HG03108 (cell line): ENCODE measurements around the gene NOC2L.
"Not testable (repeated sequence)": the region's sequence is repeated elsewhere in the genome, so short reads cannot be mapped to it uniquely, and the experiment has no call there.

ENCODE experiments used
- ATAC-seq: cut with Tn5 transposase; IDR thresholded peaks from one replicate; pipeline ENCODE4 v1.9.1; 2021; ENCODE audit warnings: moderate library complexity; ENCODE audit not compliant: unreplicated experiment

The NOC2L gene

DNA sequence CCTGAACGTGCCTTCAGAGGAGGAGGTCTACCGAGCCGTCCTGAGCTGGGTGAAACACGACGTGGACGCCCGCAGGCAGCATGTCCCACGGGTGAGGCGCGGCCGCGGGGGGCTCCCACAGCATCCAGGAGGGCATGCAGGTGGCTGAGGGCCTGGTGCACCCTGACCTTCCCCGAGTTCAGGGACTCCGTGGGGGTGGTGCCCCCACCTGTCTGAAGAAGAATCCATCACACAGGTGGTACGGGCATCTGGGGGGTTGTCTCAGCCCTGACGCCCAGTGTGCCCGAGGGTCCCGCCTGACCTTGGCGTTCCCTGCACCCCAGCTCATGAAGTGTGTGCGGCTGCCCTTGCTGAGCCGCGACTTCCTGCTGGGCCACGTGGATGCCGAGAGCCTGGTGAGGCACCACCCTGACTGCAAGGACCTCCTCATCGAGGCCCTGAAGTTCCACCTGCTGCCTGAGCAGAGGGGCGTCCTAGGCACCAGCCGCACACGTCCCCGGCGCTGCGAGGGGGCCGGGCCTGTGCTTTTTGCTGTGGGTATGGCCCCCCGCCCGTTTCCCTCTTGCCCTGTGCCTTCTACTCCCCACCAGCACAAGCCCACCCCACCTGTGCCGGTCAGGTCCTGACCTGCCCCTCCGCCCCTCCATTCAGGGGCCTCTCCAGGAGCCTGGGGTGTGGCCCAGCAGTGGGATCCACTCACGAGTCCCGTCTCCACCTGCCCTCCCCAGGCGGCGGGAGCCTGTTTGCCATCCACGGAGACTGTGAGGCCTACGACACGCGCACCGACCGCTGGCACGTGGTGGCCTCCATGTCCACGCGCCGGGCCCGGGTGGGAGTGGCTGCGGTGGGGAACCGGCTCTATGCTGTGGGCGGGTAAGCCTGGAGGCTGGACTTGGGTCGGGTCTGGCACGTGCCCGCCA is 3.6 kb upstream of the NOC2L start:
- no peak for ATAC-seq

DNA sequence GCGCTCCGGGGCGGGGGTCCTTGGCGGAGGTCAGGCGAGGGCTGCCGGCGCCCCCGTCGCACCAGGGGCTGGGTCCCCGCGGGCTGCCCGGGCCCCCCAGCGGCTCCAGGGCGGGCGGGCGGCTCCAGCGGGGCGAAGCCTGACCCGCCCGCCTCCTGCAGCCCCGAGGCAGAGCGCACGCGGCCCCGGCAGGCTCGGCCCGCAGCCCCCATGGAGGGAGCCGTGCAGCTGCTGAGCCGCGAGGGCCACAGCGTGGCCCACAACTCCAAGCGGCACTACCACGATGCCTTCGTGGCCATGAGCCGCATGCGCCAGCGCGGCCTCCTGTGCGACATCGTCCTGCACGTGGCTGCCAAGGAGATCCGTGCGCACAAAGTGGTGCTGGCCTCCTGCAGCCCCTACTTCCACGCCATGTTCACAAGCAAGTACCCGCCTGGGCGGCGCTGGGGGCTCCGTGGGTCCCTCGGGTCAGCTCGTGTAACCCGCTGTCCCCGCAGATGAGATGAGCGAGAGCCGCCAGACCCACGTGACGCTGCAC is 2.1 kb upstream of the NOC2L start:
- no peak for ATAC-seq

- ATAC-seq, result no peak
Measured at GRCh38 chr1:960363-961131, 1.5 kb upstream of the NOC2L start, which contains the start of gene KLHL17. KLHL17 (plus strand) TSS chr1:960584; CDS start chr1:960694, 110 bp downstream.

DNA sequence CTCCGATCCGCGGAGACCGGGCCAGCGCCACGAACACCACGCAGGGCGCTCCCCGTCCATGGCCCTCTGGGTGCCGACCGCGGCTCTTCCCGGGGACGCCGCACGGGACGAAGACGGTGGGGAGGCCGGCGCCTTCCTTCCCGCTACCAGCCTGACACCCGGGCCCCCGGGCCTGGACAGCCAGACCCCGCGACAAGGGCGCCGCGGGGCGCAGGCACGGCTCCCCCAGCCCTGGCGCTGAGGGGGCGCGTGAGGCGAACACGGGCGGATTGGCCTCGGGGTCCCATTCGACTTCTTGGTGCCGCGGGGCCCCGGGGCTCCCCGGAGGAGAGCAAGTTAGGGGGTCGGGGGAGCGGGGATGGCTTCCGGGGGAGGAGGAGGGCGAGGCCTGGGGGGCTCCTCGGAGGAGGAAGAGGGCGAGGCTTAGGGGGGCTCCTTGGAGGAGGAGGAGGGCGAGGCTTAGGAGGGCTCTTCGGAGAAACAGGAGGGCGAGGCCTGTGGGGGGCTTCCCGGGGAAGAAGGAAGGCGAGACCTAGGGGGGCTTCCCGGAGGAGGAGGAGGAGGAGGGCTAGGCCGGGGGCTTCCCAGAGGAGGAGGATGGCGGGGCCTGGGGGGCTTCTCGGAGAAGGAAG is 791 bp upstream of the NOC2L start:
- ATAC-seq, result no peak

DNA sequence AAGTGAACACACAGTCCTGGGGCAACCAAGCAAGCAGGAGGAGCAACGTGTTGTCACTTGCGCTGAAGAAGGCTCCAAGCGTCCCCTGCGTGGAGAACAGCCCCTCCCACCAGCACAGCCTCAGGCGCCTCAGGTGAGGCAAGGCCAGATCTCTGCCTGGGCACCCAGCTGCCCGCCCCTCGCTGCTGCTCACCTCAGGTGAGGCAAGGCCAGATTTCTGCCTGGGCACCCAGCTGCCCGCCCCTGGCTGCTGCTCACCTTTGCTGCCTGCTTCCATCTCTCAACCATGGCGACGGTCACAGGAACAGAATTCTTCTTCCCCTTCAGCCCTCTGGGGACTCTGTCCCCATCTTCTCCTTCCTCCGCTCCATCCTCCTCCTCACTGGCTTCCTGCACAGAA is 2.4 kb downstream of the NOC2L start:
- ATAC-seq, result no peak

- no peak for ATAC-seq
Measured at GRCh38 chr1:955474-955873, 3.6 kb downstream of the NOC2L start.

DNA sequence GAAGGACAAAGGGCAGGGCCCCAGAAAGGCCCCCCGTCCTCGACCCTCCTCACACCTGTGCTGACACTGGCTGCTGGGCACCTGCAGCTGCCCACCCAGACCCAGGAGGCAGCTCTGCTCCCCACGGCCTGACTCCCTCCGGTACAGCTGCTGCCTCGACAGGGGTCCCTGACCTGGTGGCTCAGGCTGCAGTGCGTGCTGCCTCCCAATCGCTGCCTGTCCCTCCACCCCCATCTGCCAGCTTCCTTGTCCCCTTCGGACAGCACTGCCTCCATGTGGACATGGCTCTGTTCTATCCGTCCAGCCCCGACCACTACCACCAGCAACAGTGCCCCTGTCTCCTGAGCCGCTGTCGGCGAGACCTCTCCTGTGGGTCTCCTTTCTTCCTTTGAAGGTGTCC is 4.1 kb downstream of the NOC2L start:
- ATAC-seq, result no peak

DNA sequence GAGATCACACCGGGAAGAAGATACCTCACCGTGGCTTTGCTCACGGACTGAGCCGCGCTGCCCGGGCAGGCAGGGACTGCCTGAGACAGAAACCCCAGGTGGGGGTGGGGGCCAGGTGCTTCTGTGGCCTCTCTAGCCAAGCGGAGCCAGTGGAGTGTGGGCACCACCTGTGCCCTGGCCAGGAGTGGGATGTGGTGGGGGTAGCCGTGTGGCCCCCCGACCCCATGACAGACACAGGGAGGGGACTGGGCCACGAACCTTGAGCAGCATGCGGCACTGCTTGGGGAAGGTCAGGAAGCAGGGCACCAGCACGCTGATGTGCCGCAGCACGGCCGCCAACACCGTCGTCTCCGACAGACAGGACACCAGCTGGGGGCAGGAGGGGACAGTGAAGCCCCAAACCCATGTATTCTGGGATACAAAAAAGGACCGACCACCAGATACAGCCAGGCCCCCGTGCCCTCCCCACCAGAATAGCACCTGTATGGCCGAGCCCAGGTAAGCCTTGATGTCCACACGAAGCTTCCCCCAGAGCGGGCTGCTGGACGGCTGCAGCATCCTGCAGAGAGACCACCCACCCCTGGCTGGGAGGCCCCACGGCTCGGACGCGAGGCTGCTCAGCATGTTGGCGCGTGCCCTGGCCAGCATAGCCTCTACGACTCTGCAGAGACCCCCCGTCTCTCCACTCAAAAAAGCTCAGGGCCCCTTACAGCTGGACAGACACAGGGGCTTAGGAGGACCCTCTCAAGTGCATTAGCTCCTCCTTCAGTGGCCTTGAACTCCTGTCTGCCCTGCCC is 5.3 kb downstream of the NOC2L start:
- ATAC-seq, result no peak

DNA sequence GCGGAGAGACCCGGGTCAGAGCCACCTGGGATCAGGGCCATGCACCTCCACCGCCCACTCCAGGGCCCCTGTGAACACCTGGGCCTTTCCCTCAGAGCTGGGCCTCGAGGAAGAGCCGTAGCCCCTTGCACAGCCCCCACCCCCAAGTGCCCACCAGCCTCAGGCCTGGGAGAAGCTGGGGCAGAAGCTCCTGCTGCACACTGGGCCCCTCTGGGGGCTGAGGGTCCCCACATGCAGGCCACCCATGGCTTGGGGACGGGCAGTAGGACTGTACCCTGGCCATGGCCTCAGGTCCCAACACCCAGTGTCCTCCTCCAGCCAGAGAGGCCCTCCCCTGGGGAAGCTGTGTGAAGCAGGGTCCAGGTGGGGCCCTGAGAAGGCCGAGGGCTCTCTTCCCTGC is 6.5 kb downstream of the NOC2L start:
- no peak for ATAC-seq

DNA sequence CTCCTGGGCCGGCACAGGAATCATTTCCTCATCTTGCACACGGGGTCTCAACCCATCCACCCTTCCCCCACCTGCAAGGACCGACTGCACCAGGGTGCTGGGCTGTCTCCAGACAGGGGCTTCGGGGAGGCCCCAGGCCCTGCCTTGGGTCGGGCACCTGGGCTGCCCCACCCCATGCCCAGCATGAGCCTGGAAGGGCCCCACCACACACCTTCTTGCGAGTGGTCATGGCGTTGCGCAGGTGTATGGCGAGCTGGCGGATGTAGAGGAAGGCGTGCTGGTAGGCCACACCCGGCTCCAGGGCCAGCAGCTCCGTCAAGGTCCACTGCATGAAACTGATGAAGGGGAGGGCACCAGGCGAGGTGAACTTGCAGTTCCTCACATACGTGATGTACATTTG is 6.9 kb downstream of the NOC2L start:
- no peak for ATAC-seq

- ATAC-seq, result no peak
Measured at GRCh38 chr1:951364-951763, 7.7 kb downstream of the NOC2L start.

- no peak for ATAC-seq
Measured at GRCh38 chr1:950881-951280, 8.2 kb downstream of the NOC2L start.

DNA sequence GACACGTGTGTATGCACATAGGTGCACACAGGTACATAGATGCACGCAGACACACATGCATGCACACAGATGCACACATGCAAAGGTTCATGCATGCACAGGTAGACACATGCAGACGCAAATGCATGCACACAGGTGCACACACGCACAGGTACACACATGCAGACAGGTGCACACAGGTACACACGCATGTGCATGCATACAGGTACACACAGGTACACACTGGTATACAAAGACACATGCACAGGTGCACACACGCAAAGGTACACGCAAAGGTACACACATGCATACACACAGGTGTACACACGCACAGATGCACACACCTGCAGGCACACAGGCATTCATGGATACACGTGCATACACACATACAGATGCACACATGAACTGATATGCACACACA is 8.8 kb downstream of the NOC2L start:
- no peak for ATAC-seq

- no peak for ATAC-seq
Measured at GRCh38 chr1:947958-948357, 11.1 kb downstream of the NOC2L start.

DNA sequence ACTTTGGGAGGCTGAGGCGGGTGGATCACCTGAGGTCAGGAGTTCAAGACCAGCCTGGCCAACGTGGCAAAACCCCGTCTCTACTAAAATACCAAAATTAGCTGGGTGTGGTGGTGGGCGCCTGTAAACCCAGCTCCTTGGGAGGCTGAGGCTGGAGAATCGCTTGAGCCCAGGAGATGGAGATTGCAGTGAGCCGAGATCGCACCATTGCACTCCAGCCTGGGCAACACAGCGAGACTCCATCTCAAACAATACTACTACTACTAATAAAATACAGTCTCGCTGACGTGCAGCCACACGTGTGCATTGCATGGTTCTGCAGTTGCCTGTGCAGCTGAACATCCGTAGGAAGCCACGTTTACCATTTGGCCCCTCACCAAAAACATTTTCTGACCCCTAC is 12.2 kb downstream of the NOC2L start:
- not testable (repeated sequence) for ATAC-seq

DNA sequence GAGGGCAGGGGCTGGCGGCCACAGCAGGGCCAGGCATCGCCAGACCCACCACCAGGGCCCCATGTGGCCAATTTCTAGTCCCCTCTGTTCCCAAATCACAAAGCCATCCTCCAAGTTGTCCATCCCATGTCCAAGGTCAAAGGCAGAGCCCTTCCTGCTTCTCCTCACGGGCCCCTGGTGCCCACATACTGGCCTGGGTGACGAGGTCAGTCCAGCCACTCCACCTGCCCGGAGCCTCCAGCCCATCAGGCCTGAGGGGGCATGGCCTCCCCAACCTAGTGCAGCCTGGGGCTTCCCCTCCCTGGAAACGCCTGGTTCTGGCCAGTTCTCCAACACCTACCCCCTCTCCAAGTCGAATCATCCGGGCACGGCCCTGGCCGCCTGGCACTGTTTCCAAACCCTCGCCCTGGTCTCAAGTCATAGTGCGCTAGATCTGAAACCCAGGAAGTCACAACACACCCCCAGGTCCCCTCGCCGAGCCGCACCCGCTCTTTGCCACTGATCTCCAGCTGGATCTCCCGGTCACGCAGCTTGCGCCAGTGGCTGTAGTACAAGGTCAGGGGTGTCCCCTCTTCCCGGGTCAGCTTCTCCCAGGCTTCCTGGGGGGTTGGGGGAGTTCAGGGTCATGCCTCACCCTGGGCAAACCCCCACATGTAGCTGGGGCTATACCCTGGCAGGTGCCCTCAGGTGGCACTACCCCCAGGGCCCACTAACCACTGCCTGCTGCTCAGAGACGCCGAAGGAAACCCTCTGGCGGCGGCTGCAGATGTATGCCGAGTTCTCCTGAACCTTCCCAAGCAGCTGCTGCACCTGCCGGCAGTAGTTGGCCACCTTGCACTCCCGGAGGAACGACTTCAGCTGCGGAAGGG is 13.1 kb downstream of the NOC2L start:
- ATAC-seq, result no peak

- ATAC-seq, result no peak
Measured at GRCh38 chr1:944341-945325, 14.4 kb downstream of the NOC2L start.

- no peak for ATAC-seq
Measured at GRCh38 chr1:943545-944340, 15.3 kb downstream of the NOC2L start.
